Gastrocnemius medialis (tissue), 4 donors: ENCODE data around the gene CLSTN2.

Source experiments
- POLR2A ChIP-seq, 2 donors: fragments of 450-650 bp; IDR thresholded peaks; one replicate each; pipeline ENCODE4 v1.6.1; 2017; ENCODE audit warnings: antibody characterized with exemption in 2 of 2, mild to moderate bottlenecking in 2 of 2, moderate library complexity in 2 of 2
- TF ChIP-seq, protein P1 (sequence below), 5 experiments: fragments of 450-650 bp in 3 of 5; fragments of 200-600 bp in 2 of 5; sonication (generic) in 2 of 5; IDR thresholded peaks in 4 of 5; conservative IDR thresholded peaks in 1 of 5; 1 replicate in 4 of 5; 2 replicates in 1 of 5; pipeline ENCODE4 v1.5.1; 2016 to 2019; ENCODE audit warnings: antibody characterized with exemption in 5 of 5, mild to moderate bottlenecking in 3 of 5, moderate library complexity in 3 of 5

DNA sequence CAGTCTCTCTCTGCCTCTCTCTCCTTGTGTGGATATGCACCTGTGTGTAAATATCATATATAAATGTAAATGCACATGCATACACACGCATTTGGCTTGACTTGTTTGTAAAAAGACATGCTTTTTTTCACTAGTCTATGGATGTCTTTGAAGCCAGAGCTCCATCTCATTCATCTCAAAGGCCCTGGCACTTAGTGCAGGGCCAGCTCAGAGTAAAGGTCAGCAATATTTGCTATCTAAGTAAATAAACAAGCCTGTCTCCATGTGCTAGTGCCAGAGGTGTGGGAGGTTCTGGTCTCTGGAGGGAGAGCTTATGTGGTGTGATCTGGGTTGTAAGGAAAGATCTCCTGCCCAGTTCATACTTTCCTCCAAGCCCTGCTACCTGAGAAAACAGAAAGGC, 5.6 kb downstream of the CLSTN2 start:
- TF ChIP-seq, protein P1, sequence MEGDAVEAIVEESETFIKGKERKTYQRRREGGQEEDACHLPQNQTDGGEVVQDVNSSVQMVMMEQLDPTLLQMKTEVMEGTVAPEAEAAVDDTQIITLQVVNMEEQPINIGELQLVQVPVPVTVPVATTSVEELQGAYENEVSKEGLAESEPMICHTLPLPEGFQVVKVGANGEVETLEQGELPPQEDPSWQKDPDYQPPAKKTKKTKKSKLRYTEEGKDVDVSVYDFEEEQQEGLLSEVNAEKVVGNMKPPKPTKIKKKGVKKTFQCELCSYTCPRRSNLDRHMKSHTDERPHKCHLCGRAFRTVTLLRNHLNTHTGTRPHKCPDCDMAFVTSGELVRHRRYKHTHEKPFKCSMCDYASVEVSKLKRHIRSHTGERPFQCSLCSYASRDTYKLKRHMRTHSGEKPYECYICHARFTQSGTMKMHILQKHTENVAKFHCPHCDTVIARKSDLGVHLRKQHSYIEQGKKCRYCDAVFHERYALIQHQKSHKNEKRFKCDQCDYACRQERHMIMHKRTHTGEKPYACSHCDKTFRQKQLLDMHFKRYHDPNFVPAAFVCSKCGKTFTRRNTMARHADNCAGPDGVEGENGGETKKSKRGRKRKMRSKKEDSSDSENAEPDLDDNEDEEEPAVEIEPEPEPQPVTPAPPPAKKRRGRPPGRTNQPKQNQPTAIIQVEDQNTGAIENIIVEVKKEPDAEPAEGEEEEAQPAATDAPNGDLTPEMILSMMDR (IDR thresholded peaks at IDR 0.05 in 4 of 5, conservative IDR thresholded peaks at IDR 0.05 in 1 of 5) = no peak
- no peak for TF ChIP-seq POLR2A (IDR thresholded peaks at IDR 0.05)
